ELR (cell line): ENCODE data around the gene CDKL5.
"Not testable (repeated sequence)": the region's sequence is repeated elsewhere in the genome, so short reads cannot be mapped to it uniquely, and the experiment has no call there.

Source experiments
- DNase-seq: peaks from one replicate; pipeline ENCODE4 v3.0.0-alpha.2; 2015; ENCODE audit warnings: low read depth

CDKL5 gene

GRCh38 chrX:18425199-18426003 lies at the start of gene CDKL5:
TSS of gene CDKL5 (plus strand) at chrX:18425608. CDS start at chrX:18507097, 81,489 bp downstream.
- DNase-seq: peak; percentile 94

GRCh38 chrX:18377796-18378195 lies 47.6 kb upstream of the CDKL5 start:
- peak; percentile 34 for DNase-seq

- DNase-seq: peak; percentile 8
Measured at GRCh38 chrX:18389966-18390365, 35.4 kb upstream of the CDKL5 start.

- peak; percentile 68 for DNase-seq
Measured at GRCh38 chrX:18390941-18391538, 34.4 kb upstream of the CDKL5 start.

GRCh38 chrX:18394477-18394876 lies 30.9 kb upstream of the CDKL5 start:
- no peak for DNase-seq

- no peak for DNase-seq
Measured at GRCh38 chrX:18401848-18402213, 23.6 kb upstream of the CDKL5 start.

- DNase-seq: peak; percentile 56
Measured at GRCh38 chrX:18406531-18407266, 18.7 kb upstream of the CDKL5 start.

GRCh38 chrX:18410038-18410437 lies 15.4 kb upstream of the CDKL5 start:
- peak; percentile 54 for DNase-seq

- DNase-seq: peak; percentile 24
Measured at GRCh38 chrX:18415386-18415785, 10.0 kb upstream of the CDKL5 start.

- DNase-seq: peak; percentile 92
Measured at GRCh38 chrX:18422325-18422724, 3.1 kb upstream of the CDKL5 start.

GRCh38 chrX:18422886-18423285 lies 2.5 kb upstream of the CDKL5 start:
- DNase-seq: no peak

- DNase-seq: peak; percentile 44
Measured at GRCh38 chrX:18424482-18425198, 768 bp upstream of the CDKL5 start.

- no peak for DNase-seq
Measured at GRCh38 chrX:18426004-18426320, 554 bp downstream of the CDKL5 start.

GRCh38 chrX:18428006-18428405 lies 2.6 kb downstream of the CDKL5 start:
- no peak for DNase-seq

- not testable (repeated sequence) for DNase-seq
Measured at GRCh38 chrX:18433288-18433687, 7.9 kb downstream of the CDKL5 start.

GRCh38 chrX:18434896-18435295 lies 9.5 kb downstream of the CDKL5 start:
- DNase-seq: no peak

- no peak for DNase-seq
Measured at GRCh38 chrX:18436017-18436416, 10.6 kb downstream of the CDKL5 start.

- DNase-seq: no peak
Measured at GRCh38 chrX:18440835-18441234, 15.4 kb downstream of the CDKL5 start.

- DNase-seq: no peak
Measured at GRCh38 chrX:18441780-18442367, 16.5 kb downstream of the CDKL5 start.

GRCh38 chrX:18448416-18448815 lies 23.0 kb downstream of the CDKL5 start:
- no peak for DNase-seq

GRCh38 chrX:18449236-18449635 lies 23.8 kb downstream of the CDKL5 start:
- DNase-seq: no peak

- no peak for DNase-seq
Measured at GRCh38 chrX:18455384-18455783, 30.0 kb downstream of the CDKL5 start.
